ENCODE results near the gene ALG12.
A peak's percentile ranks its signal among the peaks of the same experiment; 100 is the strongest.
"Not testable (repeated sequence)": the region's sequence is repeated elsewhere in the genome, so short reads cannot be mapped to it uniquely, and the experiment has no call there.

ALG12 gene

DNA sequence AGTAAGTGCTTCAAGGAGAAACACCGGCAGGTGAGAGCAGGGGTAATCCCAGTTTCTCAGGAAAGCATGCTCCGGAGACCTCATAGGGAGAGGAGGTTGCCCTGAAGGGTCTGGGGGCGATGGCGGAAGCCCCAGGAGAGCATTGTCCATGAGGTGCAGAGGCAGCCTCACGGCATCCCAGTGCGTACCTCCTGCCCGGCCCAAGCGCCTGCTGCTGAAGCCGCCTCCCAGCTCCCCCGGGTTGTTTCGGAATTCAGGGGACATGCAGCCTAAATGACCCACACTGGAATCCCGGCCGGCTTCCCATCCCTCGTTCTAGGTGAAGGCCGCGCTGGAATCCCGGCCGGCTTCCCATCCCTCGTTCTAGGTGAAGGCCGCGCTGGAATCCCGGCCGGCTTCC, 61.9 kb downstream of the ALG12 start:
- peaks cover 47% of the 10 kb centered on the region for H3K4me1 Mint-ChIP-seq

DNA sequence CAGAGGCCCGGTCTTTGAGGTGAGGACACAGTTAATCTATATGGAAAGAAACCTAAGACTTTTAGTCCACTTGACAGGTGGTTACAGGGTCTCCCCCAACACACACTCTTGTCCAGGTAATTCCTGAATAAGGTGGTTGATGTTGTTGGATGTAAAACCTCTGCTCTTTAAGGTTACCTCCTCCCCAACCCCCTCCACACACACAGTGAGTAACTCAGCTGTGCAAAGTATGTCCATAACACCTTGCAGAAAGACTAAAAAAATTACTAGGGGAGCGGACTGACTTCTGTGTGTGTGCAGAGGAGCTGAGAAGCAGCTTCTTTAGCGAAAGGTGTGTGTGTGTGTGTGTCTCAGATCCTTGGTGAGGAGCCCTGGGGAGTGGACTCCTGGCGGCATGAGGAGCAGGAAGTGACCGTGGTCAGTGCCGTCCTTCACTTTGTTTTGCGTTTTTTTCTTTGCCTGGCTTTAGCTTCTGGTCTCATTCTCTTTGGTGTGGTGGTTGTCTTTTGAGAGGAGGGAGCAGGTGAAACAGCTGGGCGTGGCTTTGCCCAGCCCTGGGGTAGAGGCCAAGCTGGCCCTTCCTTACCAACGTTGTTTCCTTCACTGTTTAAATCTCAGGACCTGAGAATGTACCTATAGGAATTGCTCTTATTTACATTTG, 62.9 kb downstream of the ALG12 start:
- peaks cover 47% of the 10 kb centered on the region for H3K4me1 Mint-ChIP-seq
- no peak for TF ChIP-seq CTCF (IDR thresholded peaks at IDR 0.05)
- peak overlapping the region; percentile 95 for H3K4me3 Mint-ChIP-seq
- no peaks in the 10 kb centered on the region for H3K9me3 Mint-ChIP-seq
- H3K36me3 Mint-ChIP-seq (ENCODE audit: low read depth) = peaks cover 13% of the 10 kb centered on the region
- peaks cover 31% of the 10 kb centered on the region for H3K27me3 Mint-ChIP-seq (ENCODE audit: low read depth, poor library complexity)
- DNase-seq = no peak
- peak overlapping the region; percentile 95 for H3K27ac Mint-ChIP-seq

More for the DNA sequence above, 61.9 kb downstream of the ALG12 start:
- no peak for DNase-seq
- no peak for TF ChIP-seq CTCF (IDR thresholded peaks at IDR 0.05)
- H3K36me3 Mint-ChIP-seq (ENCODE audit: low read depth) = peaks cover 20% of the 10 kb centered on the region
- no peaks in the 10 kb centered on the region for H3K9me3 Mint-ChIP-seq
- H3K27ac Mint-ChIP-seq = no peak overlapping the region
- H3K4me3 Mint-ChIP-seq = peak overlapping the region; percentile 95
- peaks cover 22% of the 10 kb centered on the region for H3K27me3 Mint-ChIP-seq (ENCODE audit: low read depth, poor library complexity)

- no peak for TF ChIP-seq CTCF (IDR thresholded peaks at IDR 0.05)
- Mint-ChIP-seq H3K4me3 (peak overlapping the region; percentile 95), H3K27ac (peak overlapping the region; percentile 96), H3K4me1 (peaks cover 46% of the 10 kb centered on the region), H3K36me3 (ENCODE audit: low read depth) (peaks cover 12% of the 10 kb centered on the region), H3K27me3 (ENCODE audit: low read depth, poor library complexity) (peaks cover 40% of the 10 kb centered on the region), H3K9me3 (no peaks in the 10 kb centered on the region)
- peak; percentile 53 for DNase-seq
Measured at GRCh38 chr22:49853981-49854831, 64.0 kb downstream of the ALG12 start.

GRCh38 chr22:49852898-49853894, 65.0 kb downstream of the ALG12 start, which contains the start of gene ZBED4:
Gene ZBED4 (plus strand): TSS chr22:49853844. CDS start chr22:49883663, 29,819 bp downstream.
- H3K27ac Mint-ChIP-seq = peak within 1 kb of the TSS; percentile 96
- peaks cover 2% of the 10 kb centered on the region for H3K36me3 Mint-ChIP-seq (ENCODE audit: low read depth)
- TF ChIP-seq CTCF (IDR thresholded peaks at IDR 0.05) = no peak
- H3K4me1 Mint-ChIP-seq = peaks cover 36% of the 10 kb centered on the region
- H3K27me3 Mint-ChIP-seq (ENCODE audit: low read depth, poor library complexity) = peaks cover 48% of the 10 kb centered on the region
- H3K4me3 Mint-ChIP-seq = peak within 1 kb of the TSS; percentile 95
- DNase-seq = peak; percentile 99
- no peaks in the 10 kb centered on the region for H3K9me3 Mint-ChIP-seq

DNA sequence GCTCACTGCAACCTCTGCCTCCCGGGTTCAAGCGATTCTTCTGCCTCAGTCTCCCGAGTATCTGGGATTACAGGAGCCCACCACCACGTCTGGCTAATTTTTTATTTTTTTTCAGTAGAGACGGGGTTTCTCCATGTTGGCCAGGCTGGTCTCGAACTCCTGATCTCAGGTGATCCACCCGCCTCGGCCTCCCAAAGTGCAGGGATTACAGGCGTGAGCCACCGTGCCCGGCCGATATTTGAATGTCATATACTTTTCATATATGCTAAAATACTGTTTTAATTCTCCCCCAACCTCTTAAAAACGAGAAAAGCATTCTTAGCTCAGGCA, 65.7 kb downstream of the ALG12 start:
- H3K36me3 Mint-ChIP-seq (ENCODE audit: low read depth); H3K9me3 Mint-ChIP-seq; H3K27ac Mint-ChIP-seq; DNase-seq: not testable (repeated sequence)
- peaks cover 34% of the 10 kb centered on the region for H3K4me1 Mint-ChIP-seq
- peaks cover 55% of the 10 kb centered on the region for H3K27me3 Mint-ChIP-seq (ENCODE audit: low read depth, poor library complexity)
- peak overlapping the region; percentile 78 for H3K4me3 Mint-ChIP-seq
